GM12801 (cell line): ENCODE measurements around the gene CCL20.

Source experiments
- CTCF ChIP-seq: IDR thresholded peaks from one replicate; pipeline ENCODE4 v1.5.1; 2011; ENCODE audit warnings: control low read depth; ENCODE audit not compliant: insufficient read length; ENCODE audit errors: extremely low read depth

Gene CCL20

GRCh38 chr2:227789803-227790202 is 23.8 kb upstream of the CCL20 start:
- TF ChIP-seq CTCF, result no peak

- TF ChIP-seq CTCF, result no peak
Measured at GRCh38 chr2:227793148-227793712, 20.4 kb upstream of the CCL20 start.

- TF ChIP-seq CTCF, result no peak
Measured at GRCh38 chr2:227796045-227796711, 17.5 kb upstream of the CCL20 start.

- TF ChIP-seq CTCF, result no peak
Measured at GRCh38 chr2:227799202-227799601, 14.4 kb upstream of the CCL20 start.

- no peak for TF ChIP-seq CTCF
Measured at GRCh38 chr2:227802882-227803281, 10.8 kb upstream of the CCL20 start.

- TF ChIP-seq CTCF, result no peak
Measured at GRCh38 chr2:227804975-227805374, 8.7 kb upstream of the CCL20 start.

- TF ChIP-seq CTCF, result no peak
Measured at GRCh38 chr2:227805578-227805977, 8.1 kb upstream of the CCL20 start.

GRCh38 chr2:227808936-227809335 is 4.7 kb upstream of the CCL20 start:
- no peak for TF ChIP-seq CTCF
